Uterus (tissue), 2 donors: ENCODE data around the gene PZP.

ENCODE experiments used
- POLR2A ChIP-seq, 2 donors: fragments of 450-650 bp; IDR thresholded peaks; one replicate each; pipeline ENCODE4 v1.6.1; 2016; ENCODE audit warnings: antibody characterized with exemption in 2 of 2, mild to moderate bottlenecking in 1 of 2, moderate library complexity in 1 of 2
- TF ChIP-seq, protein P1 (sequence below), 4 experiments: fragments of 200-600 bp in 2 of 4; fragments of 450-650 bp in 2 of 4; sonication (generic) in 2 of 4; IDR thresholded peaks; one replicate each; pipeline ENCODE4 v1.5.1; 2016 to 2019; ENCODE audit warnings: antibody characterized with exemption in 4 of 4, mild to moderate bottlenecking in 2 of 4, moderate library complexity in 1 of 4

DNA sequence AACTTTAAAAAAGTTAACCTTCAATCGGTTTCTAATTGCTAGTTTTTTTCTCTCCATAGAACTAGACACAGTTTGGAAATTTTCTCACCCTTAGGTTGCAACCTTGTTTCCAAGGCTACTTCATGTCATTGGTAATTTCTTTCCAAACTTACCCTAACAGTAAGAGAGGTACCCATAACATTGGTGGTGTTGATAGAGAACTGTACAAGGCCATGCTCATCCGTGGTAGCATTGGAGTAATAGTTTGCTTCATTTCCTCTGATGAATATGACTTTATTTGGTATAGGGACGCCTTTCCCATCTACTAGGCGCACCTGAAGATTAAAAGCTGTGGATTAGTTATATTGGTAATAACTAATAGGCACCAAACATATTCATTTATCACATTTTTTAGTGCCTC, 104.1 kb downstream of the PZP start:
- TF ChIP-seq, protein P1, sequence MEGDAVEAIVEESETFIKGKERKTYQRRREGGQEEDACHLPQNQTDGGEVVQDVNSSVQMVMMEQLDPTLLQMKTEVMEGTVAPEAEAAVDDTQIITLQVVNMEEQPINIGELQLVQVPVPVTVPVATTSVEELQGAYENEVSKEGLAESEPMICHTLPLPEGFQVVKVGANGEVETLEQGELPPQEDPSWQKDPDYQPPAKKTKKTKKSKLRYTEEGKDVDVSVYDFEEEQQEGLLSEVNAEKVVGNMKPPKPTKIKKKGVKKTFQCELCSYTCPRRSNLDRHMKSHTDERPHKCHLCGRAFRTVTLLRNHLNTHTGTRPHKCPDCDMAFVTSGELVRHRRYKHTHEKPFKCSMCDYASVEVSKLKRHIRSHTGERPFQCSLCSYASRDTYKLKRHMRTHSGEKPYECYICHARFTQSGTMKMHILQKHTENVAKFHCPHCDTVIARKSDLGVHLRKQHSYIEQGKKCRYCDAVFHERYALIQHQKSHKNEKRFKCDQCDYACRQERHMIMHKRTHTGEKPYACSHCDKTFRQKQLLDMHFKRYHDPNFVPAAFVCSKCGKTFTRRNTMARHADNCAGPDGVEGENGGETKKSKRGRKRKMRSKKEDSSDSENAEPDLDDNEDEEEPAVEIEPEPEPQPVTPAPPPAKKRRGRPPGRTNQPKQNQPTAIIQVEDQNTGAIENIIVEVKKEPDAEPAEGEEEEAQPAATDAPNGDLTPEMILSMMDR (IDR thresholded peaks at IDR 0.05), result no peak
- TF ChIP-seq POLR2A (IDR thresholded peaks at IDR 0.05), result no peak
